Mucosa of gallbladder (tissue), 1 donor: ENCODE measurements around the gene SYNJ2. TPM values are rescaled to one million over a fixed set of nuclear protein-coding genes. Genes with fewer than 3 reads are reported as not detected.

Experiments
- DNase-seq: peaks from one replicate; pipeline ENCODE4 v3.0.0-alpha.2; 2020; ENCODE audit warnings: low spot score
- total RNA-seq: library from RNA; stranded (reverse); gene quantifications from one replicate; pipeline ENCODE4 v1.2.1, GENCODE V29; 2021
- donor health status: DM: no; HTN: no; CAD: no.

SYNJ2 gene
- total RNA-seq, 1 donor from 2014 or later: 26.8 TPM

DNA sequence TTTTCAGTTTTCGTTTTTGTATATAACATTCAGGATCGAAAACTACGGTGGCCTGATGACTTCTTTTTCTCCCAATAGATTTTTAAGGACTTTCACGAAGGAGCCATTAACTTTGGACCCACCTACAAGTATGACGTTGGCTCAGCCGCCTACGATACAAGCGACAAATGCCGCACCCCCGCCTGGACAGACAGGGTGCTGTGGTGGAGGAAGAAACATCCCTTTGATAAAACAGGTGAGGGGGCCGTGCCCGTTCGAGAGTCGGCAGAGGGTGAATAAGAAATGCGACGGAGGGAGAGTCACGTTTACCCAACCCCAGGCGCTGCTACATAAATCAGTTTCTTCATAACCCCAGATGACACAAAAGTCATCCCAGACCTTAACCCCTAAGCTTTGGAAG lies 94.9 kb downstream of the SYNJ2 start:
- no peak for DNase-seq

DNA sequence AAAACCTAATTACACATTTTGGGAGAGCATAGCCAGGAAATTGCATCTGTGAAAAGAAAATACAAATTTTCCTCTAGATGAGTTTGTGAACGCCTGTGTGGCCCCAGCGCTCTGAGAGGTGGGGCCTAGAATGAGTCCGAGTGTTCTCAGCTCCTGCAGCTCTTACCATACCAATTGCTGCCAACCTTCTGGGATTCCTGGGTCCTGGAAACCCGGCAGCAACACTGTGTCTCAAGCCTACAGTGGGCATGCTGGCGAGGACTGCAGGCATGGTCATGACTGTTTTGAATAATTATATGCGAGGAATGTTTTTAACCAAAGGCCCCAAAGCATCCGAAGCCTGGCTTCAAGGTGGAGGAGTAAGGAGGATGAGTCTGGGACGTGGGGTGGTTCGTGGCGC lies 96.0 kb downstream of the SYNJ2 start:
- no peak for DNase-seq

DNA sequence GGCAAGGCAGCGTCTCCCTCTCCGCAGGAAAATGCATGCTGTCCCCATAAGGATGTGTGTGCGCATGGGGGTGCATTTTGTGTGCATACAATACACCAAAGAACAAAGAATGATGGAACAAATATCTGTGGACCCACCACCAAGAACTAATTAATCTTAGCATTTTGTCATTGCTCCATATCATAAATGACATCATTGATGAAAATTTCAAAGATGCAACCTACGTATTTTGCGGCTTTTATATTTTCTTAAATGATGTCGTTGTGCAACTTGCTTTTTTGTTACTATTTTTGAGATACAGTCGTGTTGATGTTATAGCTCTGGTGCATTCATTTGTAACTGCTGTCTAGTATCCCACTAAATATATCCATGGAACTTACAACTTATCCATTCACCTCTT lies 96.7 kb downstream of the SYNJ2 start:
- no peak for DNase-seq

GRCh38 chr6:158080849-158081656 lies 99.4 kb downstream of the SYNJ2 start:
- no peak for DNase-seq

DNA sequence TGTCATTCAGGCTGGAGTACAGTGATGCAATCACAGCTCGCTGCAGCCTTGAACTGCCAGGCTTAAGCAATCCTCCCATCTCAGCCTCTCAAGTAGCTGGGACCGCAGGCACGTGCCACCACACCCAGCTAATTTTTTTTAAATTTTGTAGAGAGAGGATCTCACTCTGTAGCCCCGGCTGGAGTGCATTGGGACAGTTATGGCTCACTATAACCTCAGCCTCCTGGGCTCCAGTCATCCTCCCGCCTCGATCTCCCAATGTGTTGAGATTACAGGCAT lies 99.9 kb downstream of the SYNJ2 start:
- no peak for DNase-seq

GRCh38 chr6:158083455-158084325 lies 102.0 kb downstream of the SYNJ2 start:
- no peak for DNase-seq

GRCh38 chr6:158085261-158086053 lies 103.8 kb downstream of the SYNJ2 start:
- DNase-seq: no peak

DNA sequence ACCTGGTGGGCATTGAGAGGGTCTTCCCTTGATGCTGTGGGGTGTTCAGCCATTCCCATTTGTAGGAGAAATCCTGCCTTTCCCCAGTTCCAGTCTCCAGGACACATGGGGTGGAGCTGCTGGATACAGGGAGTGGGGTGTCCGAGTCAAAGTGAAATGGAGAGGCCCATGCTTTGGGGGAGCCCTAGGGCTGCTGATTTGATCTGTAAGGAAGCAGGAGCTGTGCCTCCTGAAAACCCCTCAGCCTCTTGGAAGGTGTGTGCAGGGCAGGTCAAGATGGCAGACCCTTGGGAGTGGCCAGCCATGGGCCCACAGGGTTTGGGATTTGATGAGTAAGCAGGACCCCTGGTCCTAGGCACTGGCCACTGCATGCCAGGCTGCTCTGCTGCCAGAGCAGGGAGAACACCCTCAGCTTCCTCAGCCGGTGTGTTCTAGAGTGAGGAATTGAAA lies 104.4 kb downstream of the SYNJ2 start:
- DNase-seq: no peak

- DNase-seq: peak; percentile 55
Observed at GRCh38 chr6:158086504-158087223, 105.0 kb downstream of the SYNJ2 start.

GRCh38 chr6:158087224-158087867 lies 105.7 kb downstream of the SYNJ2 start:
- DNase-seq: no peak

GRCh38 chr6:158092806-158093205 lies 111.1 kb downstream of the SYNJ2 start:
- DNase-seq: no peak

- no peak for DNase-seq
Observed at GRCh38 chr6:158095031-158095430, 113.4 kb downstream of the SYNJ2 start.

DNA sequence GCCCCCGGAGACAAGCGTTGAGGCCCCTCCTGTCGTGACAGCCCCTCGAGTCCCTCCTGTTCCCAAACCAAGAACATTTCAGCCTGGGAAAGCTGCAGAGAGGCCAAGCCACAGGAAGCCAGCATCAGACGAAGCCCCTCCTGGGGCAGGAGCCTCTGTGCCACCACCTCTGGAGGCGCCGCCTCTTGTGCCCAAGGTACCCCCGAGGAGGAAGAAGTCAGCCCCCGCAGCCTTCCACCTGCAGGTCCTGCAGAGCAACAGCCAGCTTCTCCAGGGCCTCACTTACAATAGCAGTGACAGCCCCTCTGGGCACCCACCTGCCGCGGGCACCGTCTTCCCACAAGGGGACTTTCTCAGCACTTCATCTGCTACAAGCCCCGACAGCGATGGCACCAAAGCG lies 114.0 kb downstream of the SYNJ2 start:
- DNase-seq: no peak

DNA sequence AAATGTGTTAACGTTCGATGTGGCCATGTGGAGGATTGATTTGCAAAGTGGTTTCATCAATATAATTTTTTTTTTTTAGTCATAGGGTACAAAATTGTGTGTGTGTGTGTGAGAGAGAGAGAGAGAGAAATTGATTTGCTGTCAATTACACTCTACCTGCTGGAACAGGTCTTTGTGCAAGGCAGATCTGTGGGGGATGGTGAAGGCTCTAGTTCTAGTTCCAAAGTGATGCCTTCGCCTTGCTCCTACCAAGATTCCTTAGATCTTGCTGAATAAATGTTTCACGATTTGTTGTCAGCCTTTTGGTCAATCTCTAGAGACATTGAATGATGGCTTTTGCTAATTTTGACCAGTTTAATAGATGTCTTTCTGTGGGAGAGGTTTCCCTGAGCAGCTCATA lies 121.6 kb downstream of the SYNJ2 start:
- DNase-seq: no peak

GRCh38 chr6:158104696-158105095 lies 123.0 kb downstream of the SYNJ2 start:
- DNase-seq: no peak

- no peak for DNase-seq
Observed at GRCh38 chr6:158109748-158110147, 128.1 kb downstream of the SYNJ2 start.

- no peak for DNase-seq
Observed at GRCh38 chr6:158110986-158111385, 129.3 kb downstream of the SYNJ2 start.

DNA sequence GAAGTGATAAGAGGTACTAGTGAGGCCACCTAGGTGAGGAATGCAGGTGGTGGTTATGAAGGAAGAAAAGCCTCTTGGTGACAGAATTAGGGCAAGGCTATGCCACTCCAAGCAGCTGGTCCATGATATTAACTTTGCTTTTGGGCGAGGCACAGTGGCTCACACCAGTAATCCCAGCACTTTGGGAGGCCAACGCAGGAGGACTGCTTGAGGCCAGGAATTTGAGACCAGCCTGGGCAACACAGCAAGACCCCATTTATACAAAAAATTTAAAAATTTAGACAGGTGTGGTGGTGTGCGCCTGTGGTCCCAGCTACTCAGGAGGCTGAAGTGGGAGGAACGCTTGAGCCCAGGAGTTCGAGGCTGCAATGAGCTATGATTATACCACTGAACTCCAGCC lies 130.3 kb downstream of the SYNJ2 start:
- no peak for DNase-seq

DNA sequence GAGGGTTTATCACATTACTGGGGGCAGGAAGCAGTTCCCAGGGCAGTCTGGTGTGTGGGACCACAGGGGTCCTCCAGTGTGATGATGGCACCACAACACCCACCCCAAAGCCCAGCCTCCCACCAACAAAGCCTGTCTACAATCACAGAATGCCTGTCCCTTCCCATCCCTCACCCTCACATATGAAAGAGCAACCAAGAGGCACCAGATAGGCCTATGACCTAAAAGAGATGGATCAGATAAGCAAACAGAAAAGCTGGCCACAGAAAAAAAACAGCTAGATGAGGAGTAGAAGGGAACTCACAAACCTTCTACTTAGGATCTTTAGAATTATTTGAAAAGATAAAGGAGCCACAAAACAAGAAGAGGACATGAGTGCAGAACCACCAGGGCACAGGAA lies 132.1 kb downstream of the SYNJ2 start:
- no peak for DNase-seq

DNA sequence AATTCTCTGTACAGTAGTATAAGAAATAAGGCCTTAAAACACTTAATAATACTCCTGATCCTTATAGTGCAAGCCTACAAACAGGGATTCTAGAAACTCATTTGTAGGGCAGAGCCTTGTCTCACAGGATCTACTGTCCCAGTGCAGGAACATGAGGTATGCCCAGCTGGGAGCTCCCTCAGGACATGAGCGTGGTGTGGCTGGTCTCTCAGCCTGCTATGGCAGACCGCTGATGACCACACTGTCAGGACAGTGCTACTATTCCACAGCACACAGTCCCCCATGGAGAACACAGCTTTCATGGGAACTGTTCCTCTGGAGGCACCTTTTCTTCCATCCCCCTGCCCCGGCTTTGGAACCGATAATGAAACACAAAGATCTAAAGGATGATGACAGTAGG lies 133.4 kb downstream of the SYNJ2 start:
- DNase-seq: no peak

- DNase-seq: no peak
Observed at GRCh38 chr6:158115508-158115907, 133.8 kb downstream of the SYNJ2 start.
